Islet precursor cell (in vitro differentiated cells): ENCODE measurements around the gene CLDN6.

Experiments used
- DNase-seq: peaks from one replicate; pipeline ENCODE4 v3.0.0-alpha.2; 2018

CLDN6 gene

DNA sequence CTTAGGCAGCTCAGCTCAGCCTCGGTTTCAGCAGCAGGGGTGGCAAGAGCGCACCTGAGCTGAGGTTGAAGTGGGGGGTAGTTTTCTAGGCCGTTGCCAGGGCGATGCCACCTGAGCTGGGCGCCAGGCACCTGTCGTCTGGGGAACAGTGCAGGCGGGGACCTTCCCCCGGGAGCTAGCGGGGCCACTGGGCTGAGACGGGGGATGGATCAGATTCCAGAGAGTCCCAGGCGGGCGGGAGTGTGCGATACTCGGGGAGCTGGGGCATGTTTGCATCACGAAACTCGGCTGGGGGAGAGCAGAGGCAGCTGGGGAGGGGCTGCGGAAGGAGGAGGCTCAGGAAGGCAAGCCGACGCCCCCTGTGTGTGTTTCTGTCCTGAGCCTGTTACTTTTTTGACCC is 5.7 kb downstream of the CLDN6 start:
- DNase-seq, result no peak

- no peak for DNase-seq
Observed at GRCh38 chr16:3010510-3010909, 7.5 kb downstream of the CLDN6 start.

DNA sequence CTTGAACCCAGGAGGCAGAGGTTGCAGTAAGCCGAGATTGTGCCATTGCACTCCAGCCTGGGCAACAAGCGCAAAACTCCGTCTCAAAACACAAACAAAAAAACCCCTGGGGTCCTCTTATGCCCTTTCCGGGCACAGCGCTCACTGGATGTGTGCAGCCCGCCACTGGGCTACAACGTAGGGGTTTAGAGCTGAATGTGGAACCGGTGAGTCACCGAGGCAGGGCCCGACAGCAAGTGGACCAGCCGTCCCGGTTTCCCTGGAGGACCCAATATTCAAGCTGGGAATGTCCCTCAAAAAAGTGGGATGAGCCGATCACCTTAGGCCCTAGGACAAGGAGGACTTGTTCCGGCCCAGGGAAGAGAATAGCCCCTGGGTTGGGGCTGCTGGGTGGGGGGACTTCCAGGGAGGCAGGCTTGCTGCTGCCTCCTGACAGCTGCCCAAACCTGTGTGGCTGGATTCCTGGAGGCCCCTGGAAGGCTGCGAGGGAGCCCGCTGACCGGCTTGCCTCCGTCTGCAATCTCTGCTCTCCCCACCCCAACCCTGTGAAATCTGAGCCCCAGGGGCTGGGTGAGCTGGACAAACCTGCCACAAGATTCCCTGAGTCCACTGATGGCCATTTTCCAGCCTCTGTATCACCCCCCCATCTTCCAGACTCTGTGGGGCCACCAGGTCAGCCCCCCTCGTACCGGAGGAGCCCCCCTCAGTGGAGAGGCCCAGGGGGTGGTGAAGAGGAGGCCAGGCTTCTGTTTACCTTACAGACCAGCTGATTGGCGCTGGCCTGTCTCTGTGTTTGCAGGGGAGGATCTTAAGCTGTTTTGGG is 8.2 kb downstream of the CLDN6 start:
- DNase-seq, result peak; percentile 99

GRCh38 chr16:3008690-3009037 is 9.3 kb downstream of the CLDN6 start:
- DNase-seq, result no peak

DNA sequence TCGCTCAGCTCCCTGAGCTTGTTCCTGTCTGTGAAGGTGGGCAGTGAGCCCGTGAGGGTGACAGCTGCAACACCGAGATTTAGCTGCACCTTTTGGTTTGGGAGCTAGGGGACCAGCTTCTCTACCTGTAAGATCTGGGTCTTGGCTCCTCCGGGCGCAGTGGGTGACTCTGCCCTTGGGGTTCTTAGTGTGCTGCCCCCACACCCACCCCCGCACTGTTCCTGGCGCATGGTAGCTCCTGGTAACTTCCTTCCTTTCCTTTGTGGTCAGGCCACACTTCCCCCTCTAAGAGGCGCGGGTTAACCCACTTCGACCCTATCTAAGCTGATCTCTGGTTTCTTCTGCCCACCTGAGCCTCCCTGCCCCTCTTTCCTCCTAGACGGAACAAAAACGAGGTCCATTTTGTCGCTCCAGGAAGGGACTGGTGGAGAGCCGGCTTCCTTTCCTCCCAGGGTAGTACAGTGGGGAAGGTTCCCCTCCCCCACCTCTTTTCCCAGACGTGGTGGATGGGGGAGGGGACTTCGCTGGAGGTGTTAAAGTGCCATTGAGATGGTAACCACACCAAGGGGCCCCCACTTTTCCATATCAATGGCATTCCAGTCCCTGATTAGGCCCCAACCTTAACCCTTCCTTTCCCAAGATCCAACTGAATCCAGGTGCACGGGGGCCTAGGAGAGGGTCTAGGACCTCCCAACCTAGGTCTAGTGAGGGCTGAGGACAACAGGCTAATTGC is 9.9 kb downstream of the CLDN6 start:
- peak; percentile 74 for DNase-seq

GRCh38 chr16:3007059-3007956 is 10.7 kb downstream of the CLDN6 start:
- DNase-seq, result no peak

DNA sequence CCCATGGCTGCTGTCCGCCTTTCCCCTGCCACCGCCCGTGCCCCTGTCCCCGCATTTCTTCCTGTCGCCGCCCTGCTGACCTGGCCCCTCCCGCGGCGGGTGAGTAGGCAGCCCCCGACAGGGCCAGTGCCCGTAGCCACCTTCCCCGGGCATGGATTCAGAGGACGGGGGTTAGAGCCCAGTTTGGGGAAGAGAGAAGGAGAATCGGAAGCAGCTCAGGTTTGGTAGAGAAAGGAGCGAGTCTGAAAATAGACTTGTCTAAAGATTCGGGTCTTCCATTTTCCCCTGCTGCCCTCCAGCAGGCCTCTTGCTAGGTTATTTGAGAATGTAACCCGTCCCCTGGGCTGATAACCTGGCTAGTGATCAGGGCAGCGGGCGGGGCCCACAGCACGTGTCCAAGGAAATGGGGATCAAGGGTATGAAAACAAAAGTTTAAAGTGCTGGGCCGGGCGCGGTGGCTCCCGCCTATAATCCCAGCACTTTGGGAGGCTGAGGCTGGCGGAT is 13.2 kb downstream of the CLDN6 start:
- DNase-seq, result no peak

DNA sequence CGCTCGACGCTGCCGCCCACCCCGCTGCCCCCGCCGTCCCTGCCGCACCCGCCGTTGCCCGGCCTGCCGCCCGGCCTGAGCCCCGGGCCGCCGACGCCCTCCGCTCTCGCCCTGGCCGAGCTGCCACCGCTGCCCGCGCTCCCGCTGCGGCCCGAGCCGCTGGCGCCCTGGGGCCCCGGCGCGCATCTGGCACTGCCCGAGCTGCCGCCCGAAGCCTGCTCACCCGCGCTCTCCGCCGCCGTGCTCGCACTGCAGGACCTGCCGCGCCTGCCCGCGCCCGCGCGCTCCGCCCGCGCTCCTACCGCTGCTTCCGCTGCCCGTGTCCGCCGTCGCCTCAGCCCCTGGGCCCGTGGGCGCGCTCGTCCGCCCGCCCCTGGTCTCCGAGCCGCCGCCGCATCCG is 13.7 kb downstream of the CLDN6 start:
- DNase-seq, result no peak

GRCh38 chr16:3003582-3004270 is 14.3 kb downstream of the CLDN6 start:
- peak; percentile 100 for DNase-seq

GRCh38 chr16:3001316-3001715 is 16.7 kb downstream of the CLDN6 start:
- no peak for DNase-seq

- no peak for DNase-seq
Observed at GRCh38 chr16:3000540-3000939, 17.4 kb downstream of the CLDN6 start.

DNA sequence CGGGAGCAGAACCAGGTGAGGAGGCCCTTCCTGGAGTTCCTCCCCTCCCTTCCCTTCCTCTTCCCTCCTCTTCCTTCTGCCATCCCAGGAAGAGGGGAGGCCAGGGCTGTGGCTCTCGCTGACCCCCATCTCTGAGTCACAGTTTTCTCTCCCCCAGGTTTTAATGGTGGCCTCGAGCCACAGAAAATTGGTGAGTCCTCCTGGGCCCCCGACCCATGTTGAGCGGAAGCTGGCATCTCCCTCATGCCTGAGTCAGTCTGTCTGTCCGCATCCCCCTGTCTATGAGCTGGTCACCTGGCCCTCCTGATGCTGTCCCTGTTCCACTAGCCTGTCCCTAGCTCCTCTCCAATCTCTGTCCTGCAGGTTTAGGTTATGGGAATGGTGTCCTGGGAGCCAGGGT is 18.1 kb downstream of the CLDN6 start:
- DNase-seq, result no peak

DNA sequence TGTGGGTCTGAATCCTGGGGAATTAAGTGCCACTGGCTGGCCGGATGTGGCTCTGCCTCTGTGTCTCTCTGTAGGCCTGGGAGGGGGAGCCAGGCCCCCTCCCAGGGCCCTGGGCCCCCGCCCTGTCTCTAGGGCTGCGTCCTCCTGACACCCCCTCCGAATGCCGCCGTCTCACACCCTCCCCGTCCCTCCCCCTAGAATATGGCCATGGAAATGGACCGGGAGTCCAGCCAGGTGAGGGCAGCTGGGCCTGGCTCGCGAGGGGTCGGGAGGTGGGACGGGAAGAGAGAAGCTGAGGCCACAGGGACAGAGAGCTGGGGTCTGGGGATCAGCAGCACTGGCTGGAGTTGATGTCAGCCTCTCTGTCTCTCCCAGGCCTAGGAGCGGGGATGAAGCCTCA is 21.7 kb downstream of the CLDN6 start:
- no peak for DNase-seq

DNA sequence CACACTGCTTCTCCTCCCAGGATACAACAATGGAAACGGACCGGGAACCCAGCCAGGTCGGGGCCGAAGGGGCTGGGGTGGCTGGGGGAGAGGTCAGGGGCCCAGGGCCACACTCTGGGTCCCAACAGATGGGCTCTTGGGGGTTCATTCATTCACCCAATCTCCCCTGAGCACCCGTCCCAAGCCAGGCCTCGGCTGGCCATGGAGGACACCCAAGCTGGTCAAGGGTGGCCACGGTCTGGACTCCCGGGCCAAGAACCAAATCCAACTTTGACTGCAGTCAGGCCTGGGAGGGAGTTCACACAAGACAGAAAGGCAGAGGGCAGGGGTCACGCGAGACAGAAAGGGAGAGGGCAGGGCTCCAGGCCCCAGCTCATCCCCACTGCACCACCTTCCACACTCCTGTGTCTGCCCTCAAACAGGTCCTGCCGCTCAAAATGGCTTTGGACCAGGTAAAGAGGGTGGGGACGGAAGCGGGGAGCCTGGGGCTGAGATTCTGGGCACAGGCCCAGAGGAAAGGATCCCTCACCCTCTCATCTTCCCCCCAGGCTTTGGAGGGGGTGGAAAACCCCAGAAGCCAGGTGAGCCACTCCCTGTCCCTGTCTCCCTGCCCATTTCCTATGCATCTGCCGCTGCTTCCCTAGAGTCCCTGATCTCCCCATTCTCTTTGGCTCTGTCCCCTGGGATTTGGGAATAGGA is 25.5 kb downstream of the CLDN6 start:
- no peak for DNase-seq

DNA sequence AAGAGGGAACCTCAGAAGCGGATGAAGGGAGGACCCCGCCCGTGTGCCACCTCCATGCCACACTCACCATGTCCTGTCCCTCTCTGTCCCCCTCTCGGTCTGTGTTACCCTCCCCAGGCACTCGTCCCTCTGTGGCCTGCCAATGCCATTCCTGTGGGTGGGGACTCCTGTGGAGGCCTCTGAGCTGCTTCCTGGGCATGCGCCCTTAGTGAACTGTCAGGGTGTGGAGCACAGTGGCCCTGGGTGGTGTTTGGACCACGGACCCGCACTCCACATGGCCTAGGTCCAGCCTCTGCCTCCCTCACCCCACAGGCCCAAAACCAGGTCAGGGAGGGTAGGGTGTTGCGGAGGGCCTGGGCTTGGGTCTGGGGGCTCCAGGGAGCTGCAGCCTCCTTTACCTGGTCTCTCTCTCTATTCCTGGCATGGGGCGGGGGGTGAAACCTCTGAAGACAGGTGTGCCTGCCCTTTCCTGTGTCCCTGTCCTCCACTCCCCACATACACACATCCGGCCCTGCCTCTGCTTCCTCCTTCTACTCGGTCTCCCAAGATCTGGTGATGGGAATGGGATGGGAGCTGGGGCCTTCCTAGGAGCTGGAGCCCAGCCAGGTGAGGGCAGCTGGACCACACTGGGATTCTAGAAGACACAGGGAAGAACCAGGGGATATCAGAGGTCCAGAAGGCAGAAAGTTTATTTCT is 26.3 kb downstream of the CLDN6 start:
- no peak for DNase-seq

DNA sequence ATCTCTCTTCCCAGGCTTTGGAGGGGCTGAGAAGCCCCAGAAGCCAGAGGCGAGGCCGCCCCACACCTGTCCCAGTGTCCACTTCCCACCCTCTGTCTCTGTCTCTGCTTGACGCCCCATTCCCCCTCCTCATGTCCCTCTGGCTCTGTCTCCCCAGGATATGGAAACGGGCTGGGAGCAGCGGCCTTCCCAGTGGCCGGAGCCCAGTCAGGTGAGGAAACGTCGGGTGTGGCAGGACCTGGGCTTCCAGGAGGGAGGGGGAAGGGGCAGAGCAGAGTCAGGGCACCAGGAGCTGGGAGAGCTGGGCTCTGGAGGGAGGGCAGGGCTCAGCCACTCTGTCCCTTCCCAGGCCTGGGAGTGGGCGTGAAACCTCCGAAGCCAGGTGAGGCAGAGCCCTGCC is 27.1 kb downstream of the CLDN6 start:
- no peak for DNase-seq

DNA sequence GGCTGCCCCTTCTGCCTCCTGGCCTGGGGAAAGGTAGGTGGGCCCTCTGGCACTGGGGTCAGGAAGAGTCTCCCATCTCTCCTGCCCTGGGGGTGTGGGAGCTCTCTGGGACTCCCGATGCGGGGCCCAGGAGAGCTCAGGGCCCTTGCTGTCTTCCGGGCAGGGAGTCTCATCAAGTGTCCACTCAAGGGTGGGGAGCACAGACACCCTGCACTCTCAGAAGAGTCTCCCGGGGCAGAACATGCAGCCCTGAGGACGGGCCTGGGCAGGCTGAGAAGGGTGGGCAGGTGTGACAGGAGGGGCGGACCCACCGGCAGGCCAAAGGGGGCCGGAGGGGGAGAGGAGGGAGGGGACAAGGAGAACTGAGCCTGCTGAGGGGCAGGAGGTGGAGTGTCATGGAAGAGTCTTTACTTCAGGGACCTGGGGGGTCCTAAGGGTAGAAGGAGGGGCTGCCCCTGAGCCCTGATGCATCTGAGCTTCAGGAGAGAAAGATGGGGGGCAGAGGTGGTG is 29.3 kb downstream of the CLDN6 start:
- DNase-seq, result no peak

DNA sequence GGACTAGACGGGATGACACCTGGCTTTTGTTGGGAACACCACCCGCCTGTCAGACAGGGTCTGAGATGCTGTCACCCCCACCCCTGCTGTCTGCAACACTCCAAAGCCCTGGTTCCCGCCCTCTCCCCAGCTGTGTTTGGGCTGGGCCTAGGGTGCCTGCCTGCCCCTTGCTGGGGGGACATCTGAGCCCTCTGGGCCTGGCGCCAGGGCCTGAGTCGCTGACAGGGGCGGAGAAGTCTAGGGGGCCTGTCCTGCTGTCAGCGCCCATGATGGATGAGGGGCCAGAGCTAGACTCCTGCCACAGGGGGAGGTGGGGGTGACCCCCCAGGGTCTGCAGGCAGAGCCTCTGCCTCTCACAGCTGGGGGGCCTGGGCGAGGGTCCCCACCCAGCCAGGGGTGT is 30.1 kb downstream of the CLDN6 start:
- DNase-seq, result no peak

GRCh38 chr16:2987286-2987685 is 30.7 kb downstream of the CLDN6 start:
- DNase-seq, result no peak

GRCh38 chr16:2986623-2987188 is 31.3 kb downstream of the CLDN6 start:
- DNase-seq, result no peak

- DNase-seq, result no peak
Observed at GRCh38 chr16:2985893-2986355, 32.1 kb downstream of the CLDN6 start.
